ENCODE results near the gene TMEM161A.
"Not testable (repeated sequence)": the region's sequence is repeated elsewhere in the genome, so short reads cannot be mapped to it uniquely, and the experiment has no call there.

Gene TMEM161A

DNA sequence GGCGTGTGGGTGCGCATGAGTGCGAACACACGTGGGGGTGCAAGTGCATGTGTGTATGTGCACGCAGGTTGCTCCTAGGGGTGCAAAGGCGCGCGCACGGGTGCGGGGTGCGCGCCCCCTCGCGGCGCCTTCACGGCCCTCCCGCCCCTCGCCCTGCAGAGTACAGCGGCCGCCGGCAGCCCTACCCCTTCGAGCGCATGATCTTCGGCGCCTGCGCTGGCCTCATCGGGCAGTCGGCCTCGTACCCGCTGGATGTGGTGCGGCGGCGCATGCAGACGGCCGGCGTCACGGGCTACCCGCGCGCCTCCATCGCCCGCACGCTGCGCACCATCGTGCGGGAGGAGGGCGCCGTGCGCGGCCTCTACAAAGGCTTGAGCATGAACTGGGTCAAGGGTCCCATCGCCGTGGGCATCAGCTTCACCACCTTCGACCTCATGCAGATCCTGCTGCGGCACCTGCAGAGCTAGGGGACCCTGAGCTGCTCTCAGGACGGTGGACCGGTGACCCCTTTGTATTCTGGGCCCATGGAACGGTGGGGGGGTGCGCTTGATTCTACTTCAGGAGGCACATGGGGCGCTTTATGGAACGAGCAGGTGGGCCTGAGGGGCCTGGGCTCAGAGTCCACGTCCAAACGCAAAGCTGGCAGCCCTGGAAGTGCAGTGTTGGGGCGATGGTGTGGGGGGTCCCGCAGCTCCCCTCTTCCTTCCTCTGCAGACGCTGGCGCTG is 27.7 kb downstream of the TMEM161A start:
- TF ChIP-seq, protein P1, sequence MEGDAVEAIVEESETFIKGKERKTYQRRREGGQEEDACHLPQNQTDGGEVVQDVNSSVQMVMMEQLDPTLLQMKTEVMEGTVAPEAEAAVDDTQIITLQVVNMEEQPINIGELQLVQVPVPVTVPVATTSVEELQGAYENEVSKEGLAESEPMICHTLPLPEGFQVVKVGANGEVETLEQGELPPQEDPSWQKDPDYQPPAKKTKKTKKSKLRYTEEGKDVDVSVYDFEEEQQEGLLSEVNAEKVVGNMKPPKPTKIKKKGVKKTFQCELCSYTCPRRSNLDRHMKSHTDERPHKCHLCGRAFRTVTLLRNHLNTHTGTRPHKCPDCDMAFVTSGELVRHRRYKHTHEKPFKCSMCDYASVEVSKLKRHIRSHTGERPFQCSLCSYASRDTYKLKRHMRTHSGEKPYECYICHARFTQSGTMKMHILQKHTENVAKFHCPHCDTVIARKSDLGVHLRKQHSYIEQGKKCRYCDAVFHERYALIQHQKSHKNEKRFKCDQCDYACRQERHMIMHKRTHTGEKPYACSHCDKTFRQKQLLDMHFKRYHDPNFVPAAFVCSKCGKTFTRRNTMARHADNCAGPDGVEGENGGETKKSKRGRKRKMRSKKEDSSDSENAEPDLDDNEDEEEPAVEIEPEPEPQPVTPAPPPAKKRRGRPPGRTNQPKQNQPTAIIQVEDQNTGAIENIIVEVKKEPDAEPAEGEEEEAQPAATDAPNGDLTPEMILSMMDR (IDR thresholded peaks at IDR 0.05; ENCODE audit: low read length, missing control alignments): peak; percentile 8
- no peak overlapping the region for H3K4me3 ChIP-seq (replicated peaks; ENCODE audit: low read depth, low read length)
- no peak for DNase-seq (ENCODE audit: low read depth)

DNA sequence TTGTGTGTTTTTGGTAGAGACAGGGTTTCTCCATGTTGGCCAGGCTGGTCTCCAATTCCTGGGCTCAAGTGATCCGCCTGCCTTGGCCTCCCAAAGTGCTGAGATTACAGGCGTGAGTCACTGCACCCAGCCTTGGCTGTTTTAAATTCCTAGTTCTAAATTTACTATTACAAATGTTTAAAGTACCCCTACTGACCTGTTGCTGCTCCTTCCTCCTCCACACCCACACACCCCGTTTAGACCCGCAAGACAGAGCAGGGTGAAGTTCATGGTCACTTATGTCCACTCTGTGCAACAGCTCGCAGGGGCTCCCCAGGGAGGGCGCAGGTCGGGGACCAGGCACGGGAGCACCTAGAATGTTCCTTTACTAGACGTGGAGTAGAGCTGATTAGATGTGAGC is 28.7 kb downstream of the TMEM161A start:
- DNase-seq (ENCODE audit: low read depth): peak; percentile 7
- H3K4me3 ChIP-seq (replicated peaks; ENCODE audit: low read depth, low read length): no peak overlapping the region
- TF ChIP-seq, protein P1 (IDR thresholded peaks at IDR 0.05; ENCODE audit: low read length, missing control alignments): no peak

DNA sequence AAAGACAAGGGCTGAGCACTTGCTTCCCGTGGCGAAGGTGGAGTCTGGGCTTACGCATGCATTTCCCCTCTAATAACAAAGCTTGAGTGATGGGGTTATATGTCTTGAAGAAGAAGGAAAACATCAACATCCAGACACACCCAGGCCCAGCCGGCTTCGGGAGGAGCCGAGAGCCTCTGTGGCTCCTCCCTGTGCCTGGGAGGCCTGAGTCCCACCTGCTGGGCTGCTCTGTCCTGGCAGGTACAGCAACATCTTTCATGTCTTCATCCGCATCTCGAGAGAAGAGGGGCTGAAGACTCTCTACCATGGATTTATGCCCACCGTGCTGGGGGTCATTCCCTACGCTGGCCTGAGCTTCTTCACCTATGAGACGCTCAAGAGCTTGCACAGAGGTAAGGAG is 30.6 kb downstream of the TMEM161A start:
- no peak for DNase-seq (ENCODE audit: low read depth)
- TF ChIP-seq, protein P1 (IDR thresholded peaks at IDR 0.05; ENCODE audit: low read length, missing control alignments): no peak
- H3K4me3 ChIP-seq (replicated peaks; ENCODE audit: low read depth, low read length): no peak overlapping the region

DNA sequence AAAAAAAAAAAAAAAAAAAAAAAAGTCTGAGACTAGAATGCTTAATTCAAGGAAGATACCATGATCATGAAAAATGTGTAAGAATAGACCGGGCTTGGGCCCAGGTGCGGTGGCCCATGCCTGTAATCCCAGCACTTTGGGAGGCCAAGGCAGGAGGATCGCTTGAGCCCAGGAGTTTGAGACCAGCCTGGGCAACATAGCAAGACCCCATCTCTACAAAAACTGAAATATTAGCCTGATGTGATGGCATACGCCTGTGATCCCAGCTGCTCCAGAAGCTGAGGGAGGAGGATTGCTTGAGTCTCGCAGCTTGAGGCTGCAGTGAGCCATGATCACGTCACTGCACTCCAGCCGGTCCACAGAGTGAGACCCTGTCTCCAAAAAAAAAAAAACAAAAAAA is 31.3 kb downstream of the TMEM161A start:
- DNase-seq (ENCODE audit: low read depth); H3K4me3 ChIP-seq (replicated peaks; ENCODE audit: low read depth, low read length): not testable (repeated sequence)

DNA sequence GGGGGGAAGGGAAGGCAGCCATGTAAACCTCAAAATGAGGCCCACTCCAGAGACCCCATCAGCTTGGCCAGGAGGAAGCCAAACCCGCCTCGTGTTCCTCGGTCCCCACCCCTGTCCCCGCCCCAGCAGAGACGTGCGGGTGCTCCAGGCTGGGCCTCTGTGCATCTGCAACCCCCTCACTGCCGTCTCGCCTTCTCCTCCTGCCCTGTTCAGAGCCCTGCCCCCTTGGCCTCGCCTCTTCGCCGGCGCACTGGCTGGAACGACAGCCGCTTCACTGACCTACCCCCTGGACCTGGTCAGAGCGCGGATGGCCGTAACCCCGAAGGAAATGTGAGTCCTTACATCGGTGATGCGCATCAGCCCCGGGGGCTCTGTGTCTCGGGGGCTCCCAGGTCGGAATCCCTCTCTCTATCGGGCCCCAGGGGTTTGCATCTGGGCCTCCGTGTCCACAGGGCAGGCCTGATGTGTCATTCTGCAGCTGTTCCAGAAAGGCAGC is 32.2 kb downstream of the TMEM161A start:
- DNase-seq (ENCODE audit: low read depth): peak; percentile 7
- TF ChIP-seq, protein P1 (IDR thresholded peaks at IDR 0.05; ENCODE audit: low read length, missing control alignments): no peak
- peak overlapping the region; percentile 53 for H3K4me3 ChIP-seq (replicated peaks; ENCODE audit: low read depth, low read length)

DNA sequence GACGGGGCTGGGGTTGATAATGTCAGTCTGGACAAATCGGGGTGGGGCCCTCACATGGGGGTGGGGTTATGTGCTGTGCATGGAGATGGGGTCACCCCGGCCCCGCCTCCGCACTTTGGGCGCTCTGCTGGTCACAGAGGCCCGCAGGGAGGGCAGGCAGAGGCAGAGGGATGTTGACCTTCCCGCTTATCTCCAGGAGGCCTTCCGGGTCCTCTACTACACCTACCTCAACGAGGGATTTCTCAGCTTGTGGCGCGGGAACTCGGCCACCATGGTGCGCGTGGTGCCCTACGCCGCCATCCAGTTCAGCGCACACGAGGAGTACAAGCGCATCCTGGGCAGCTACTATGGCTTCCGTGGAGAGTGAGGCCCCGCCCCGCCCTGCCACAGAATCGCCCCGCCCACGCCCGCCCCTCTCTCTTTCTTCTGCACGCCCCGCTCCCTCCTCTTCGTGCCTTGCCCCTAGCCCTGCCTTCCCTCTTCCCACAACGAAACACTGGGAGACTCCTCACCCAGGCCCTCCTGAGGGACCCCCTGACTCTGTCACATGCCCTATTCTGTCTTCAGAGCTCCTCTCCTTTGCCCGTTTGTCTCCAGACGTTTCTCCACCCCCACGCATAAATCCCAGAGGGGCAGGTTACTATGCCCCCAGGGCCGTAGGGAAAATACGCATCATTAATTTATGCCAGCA is 32.8 kb downstream of the TMEM161A start:
- H3K4me3 ChIP-seq (replicated peaks; ENCODE audit: low read depth, low read length): peak overlapping the region; percentile 53
- DNase-seq (ENCODE audit: low read depth): peak; percentile 60
- TF ChIP-seq, protein P1 (IDR thresholded peaks at IDR 0.05; ENCODE audit: low read length, missing control alignments): no peak

DNA sequence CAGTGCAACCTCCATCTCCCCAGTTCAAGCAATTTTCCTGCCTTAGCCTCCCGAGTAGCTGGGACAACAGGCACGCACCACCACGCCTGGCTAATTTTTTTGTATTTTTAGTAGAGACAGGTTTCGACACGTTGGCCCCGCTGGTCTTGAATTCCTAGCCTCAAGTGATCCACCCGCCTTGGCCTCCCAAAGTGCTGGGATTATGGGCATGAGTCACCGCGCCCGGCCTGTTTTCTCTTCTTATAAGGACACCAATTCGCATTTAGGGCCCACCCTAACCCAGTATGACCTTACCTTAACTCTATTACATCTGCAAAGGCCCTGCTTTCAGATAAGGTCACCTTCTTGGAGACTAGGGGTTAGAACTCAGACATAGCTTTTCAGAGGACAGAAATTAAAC is 35.1 kb downstream of the TMEM161A start:
- H3K4me3 ChIP-seq (replicated peaks; ENCODE audit: low read depth, low read length): no peak overlapping the region
- TF ChIP-seq, protein P1 (IDR thresholded peaks at IDR 0.05; ENCODE audit: low read length, missing control alignments): no peak
- DNase-seq (ENCODE audit: low read depth): no peak

DNA sequence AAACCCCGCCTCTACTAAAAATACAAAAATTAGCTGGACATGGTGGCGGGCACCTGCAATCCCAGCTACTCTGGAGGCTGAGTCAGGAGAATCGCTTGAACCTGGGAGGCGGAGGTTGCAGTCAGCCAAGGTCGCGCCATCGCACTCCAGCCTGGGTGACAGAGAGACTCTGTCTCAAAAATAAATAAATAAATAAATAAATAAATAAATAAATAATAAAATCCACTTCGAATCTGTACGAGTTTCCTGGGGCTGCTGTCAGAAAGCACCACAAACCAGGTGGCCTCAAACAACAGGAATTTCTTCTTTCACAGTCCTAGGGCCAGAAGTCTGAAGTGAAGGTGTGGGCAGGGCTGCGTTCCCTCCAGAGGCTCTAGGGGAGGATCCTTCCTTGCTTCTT is 35.7 kb downstream of the TMEM161A start:
- not testable (repeated sequence) for DNase-seq (ENCODE audit: low read depth); H3K4me3 ChIP-seq (replicated peaks; ENCODE audit: low read depth, low read length)

Data from fibroblast of pulmonary artery (primary cell).